GM21717 (cell line): ENCODE results near the gene KCNQ1.

Source experiments
- ATAC-seq: cut with Tn5 transposase; IDR thresholded peaks from one replicate; pipeline ENCODE4 v1.9.1; 2021; ENCODE audit warnings: mild to moderate bottlenecking, moderate library complexity; ENCODE audit not compliant: unreplicated experiment

Gene KCNQ1

GRCh38 chr11:2549080-2549479 is 104.3 kb downstream of the KCNQ1 start:
- ATAC-seq = no peak

DNA sequence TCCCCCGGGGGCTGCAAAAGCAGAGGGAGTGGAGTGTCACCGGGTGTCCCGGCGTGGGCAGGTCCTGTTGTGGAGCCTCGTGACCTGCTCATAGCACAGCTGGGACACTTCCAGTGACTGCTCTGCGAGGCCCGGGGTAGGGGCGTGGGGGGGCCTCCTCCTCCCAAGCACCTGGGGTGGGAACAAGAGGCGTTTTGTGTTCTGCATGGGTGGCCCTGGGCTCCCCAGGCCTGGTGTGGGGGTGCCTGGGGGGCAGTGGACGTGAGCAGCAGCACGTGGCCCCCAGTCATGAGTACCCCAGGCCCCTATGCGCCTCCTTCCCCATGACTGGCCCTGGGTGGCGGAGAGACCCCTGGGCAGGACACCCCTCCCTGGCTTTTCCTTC is 104.7 kb downstream of the KCNQ1 start:
- ATAC-seq = no peak

DNA sequence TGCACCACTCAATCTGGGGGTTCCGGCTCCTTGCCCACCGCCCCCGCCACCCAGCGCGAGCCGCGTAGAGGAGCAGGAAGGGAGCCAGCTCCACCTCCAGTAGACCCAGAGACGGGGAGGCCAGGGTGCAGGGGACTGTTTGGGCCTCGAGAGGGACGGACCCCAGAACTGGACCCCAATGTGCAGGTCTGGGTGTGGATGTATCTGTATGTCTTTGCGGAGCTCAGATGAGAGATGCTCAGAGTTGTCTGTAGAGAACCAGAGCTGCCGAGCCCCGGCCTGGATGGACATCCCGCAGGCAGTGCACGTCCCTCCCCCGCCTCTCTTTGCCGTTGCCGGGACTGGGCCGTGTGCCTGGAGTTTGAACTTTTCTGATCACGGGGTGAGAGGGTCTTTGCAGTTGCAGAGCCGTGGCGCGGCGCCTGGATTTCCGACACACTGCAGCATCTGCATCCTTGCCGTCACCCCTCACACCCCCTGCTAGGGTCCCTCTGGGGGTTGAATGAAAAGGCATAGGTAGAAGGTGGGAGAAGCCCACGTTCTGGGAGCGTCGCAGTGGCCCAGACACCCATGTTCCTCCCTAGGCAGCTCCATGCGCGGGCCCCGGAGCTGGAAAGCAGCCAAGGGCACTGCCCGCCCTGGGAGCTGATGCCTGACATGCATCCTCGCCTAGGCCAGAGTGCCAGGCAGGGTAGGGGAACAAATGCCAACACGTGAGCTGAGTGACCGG is 105.2 kb downstream of the KCNQ1 start:
- no peak for ATAC-seq

DNA sequence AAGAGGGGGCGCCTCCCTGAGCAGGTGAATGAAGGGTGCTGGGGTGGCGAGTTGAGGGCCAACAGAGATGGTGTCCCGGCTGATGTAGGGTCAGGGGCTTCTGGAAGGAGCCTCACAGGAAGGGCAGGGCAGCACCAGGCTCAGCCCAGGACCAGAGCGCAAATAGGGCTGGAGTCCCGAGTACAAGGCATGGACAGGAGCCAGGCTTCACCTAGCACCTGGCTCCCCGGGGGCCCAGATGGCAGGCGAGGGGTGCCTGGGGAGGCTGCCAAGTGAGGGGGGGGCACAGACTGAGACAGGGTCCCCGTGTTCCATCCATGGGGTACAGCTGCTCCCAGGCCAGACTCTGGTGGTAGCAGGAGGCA is 105.8 kb downstream of the KCNQ1 start:
- no peak for ATAC-seq

GRCh38 chr11:2551131-2551530 is 106.3 kb downstream of the KCNQ1 start:
- ATAC-seq = no peak

DNA sequence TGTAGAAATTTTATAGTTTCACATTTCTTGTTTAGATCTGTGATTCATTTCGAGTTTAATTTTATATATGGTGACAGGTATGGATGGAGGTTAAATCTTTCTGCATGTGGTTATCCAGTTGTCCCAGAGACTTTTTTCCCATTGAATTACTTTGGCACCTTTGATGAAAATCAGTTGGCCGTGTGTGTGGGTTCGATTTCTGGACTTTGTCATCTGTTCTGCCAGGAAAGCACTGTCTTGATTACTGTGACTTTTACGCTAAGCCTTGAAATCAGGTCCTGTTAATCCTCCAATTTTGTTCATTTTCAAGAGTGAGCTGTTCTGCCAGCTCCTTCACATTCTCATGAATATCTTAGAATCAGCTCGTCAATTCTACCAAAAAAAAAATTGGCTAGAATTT is 107.4 kb downstream of the KCNQ1 start:
- ATAC-seq = no peak

- no peak for ATAC-seq
These were observed 108.4 kb downstream of the KCNQ1 start for GRCh38 chr11:2553198-2553597.

DNA sequence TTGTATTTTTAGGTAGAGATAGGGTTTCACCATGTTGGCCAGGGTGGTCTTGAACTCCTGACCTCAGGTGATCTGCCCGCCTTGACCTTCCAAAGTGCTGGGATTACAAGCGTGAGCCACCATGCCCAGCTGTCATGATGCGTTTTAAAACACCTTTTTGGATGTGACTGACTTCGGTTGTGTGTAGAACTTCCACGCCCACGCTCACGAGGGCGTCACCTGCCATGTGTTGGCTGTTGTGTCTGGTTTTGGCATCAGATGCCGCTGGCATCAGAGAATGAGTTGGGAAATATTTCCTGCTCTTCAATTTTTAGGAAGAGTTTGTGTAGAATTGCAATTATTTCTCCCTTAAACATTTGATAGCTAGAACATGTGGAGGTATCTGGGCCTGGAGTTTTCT is 109.1 kb downstream of the KCNQ1 start:
- ATAC-seq = no peak

GRCh38 chr11:2554338-2555207 is 109.8 kb downstream of the KCNQ1 start:
- ATAC-seq = no peak

DNA sequence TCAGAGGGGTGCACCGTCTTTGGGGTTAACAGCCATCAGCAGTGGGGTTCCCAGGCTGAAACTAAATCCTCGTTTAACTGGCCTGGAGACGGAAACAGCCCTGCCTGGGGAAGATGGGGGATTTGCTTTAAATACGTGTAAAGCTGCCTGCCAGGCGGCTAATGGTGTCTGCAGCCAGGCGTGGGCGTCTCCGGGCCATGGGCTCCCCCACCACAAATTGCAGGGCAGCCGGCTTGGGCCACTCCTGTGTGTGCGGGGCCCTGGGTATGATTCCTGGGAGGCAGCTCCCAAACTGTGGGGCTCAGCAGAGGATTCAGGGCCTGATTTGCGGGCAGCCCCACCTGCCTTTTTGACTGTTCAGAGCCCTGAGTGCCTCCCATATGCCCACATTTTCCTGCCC is 110.5 kb downstream of the KCNQ1 start:
- no peak for ATAC-seq

DNA sequence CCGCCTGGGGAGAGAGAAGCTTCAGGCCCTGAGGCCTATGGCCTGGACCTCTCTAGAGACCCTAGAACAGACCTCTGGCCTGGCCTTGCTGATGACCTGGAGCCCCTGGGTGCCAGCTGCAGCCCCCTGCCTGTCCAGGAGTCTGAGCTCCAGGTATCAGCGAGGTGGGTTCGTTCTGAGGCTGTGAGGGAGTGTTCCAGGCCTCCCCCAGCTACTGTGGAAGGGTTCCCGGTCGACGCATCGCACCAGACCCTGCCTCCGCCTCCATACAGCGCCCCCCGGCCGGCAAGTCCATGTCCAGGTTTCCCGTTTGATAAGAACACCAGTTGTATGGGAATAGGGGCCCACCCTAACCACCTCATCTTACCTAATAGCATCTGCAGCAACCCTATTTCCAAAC is 111.1 kb downstream of the KCNQ1 start:
- no peak for ATAC-seq

- no peak for ATAC-seq
These were observed 112.6 kb downstream of the KCNQ1 start for GRCh38 chr11:2557381-2557780.

DNA sequence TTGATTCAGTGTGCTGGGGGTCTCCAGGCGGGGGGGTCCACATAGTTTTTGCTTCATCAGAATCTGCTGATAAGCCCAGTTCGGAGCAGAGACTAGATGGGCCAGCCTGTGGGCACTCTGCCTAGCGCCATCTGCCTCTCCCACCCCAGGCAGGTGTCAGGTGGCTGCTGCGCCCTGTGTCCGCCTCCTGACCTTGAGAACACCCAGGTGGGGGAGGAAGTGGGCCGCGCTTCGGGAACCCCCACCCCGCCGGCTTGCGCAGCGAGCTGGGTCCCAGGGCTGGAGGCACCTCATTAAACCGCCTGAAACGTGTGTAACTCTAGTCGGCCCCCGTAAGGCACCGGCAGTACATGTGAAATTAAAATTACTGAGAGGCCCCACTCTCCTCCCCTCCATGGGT is 113.6 kb downstream of the KCNQ1 start:
- ATAC-seq = no peak

GRCh38 chr11:2558861-2559526 is 114.2 kb downstream of the KCNQ1 start:
- ATAC-seq = no peak

DNA sequence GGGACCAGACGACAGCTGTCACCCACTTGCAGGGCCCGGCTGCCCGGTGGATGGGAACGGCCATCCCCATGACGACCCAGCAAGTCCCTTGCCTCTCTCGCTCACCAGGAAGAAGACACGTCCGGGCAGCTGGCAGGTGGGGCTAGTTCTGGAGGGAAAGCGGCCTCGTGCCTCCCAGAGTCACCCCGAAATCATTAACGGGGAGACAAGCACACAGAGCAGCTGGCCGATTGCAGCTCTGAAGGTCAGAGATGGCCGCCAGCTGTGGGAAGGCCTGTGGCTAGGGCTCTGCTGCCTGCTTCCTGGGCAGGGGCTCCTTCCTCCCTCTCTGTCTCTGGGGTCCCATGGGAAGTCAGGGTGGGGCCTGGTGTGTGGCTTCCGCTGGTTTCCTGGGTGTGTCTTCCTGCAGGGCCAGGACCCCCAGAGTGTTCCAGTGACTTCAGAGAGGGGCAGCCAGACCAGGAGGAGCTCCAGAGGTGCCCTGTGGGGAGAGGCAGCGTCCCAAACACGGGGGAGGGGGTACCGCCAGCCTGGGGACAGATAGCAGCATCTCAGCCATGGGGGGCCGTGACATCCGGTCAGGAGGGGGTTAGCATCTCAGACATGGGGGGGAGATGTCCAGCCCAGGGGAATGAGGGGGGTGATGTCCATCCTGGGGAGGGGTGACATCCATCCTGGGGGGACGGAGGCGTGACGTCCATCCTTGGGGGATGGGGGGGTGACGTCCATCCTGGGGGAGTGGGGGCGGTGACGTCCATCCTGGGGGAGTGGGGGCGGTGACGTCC is 114.9 kb downstream of the KCNQ1 start:
- ATAC-seq = no peak

DNA sequence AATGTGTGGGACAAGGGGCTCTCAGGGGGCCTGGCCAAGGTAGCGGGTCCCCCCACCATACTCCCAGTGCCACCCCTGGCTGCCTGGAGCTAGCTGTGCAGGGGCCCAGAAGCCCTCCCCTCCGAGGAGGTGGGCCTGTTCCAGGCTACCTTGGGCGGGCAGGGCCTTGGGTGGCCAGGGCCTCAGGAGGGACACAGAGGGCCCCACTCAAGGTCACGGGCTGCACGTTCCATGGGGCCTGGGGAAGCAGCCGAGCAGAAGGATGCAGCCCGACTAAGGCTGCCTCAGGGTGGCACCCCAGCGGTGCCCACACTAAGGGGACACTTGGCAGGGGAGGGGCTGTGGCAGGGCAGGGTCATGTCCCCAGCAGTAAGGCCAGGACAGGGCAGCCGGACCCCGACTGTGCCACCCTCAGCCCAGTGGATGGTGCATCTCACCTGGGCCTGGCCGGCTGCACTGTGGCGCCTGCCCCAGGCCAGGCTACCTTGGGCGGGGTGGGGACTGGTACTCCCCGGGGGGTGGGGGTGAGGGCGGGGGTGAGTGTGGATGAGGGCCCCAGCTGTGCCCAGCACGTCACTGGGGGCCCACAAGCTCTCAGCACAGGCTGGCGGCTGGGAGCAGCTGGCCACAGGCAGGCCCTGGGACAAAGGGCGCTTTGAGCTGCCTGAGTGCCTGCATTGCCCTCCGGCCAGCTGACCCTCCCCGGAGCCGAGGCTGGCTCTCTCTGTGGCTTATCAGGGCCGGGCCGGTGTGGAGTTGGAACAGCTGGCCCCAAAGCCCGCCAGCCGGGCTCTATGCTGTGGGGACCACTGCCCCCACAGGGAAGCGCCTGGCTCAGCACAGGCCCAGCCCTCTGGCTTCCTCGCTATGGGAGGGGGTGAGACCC is 117.1 kb downstream of the KCNQ1 start:
- ATAC-seq = no peak

GRCh38 chr11:2562890-2563212 is 118.0 kb downstream of the KCNQ1 start:
- ATAC-seq = no peak

GRCh38 chr11:2563213-2564007 is 118.6 kb downstream of the KCNQ1 start:
- no peak for ATAC-seq

- no peak for ATAC-seq
These were observed 119.3 kb downstream of the KCNQ1 start for GRCh38 chr11:2564008-2564530.
